ENCODE results near the gene IL17REL.

GRCh38 chr22:49968313-49968830, 44.2 kb downstream of the IL17REL start:
- TF ChIP-seq CTCF (IDR thresholded peaks at IDR 0.05 in 4 of 5, conservative IDR thresholded peaks at IDR 0.05 in 1 of 5), result no peak
- no peak for TF ChIP-seq POLR2A (IDR thresholded peaks at IDR 0.05)
